DMS 273 (cell line): ENCODE data around the gene DCK.
"Not testable (repeated sequence)": the region's sequence is repeated elsewhere in the genome, so short reads cannot be mapped to it uniquely, and the experiment has no call there.

Source experiments
- DNase-seq: peaks from one replicate; lab custom pipeline; 2025; ENCODE audit not compliant: unreplicated experiment; lab: John Stamatoyannopoulos, UW

DCK gene

DNA sequence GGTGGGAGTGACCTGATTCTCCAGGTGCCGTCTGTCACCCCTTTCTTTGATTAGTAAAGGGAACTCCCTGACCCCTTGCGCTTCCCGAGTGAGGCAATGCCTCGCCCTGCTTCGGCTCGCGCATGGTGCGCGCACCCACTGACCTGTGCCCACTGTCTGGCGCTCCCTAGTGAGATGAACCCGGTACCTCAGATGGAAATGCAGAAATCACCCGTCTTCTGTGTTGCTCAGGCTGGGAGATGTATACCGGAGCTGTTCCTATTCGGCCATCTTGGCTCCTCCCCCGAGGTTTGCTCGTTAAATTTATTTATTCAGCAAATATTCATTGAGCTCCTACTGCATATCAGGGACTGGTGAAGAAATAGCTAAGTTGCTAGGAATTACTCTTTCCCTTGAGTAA, 66.1 kb downstream of the DCK start:
- DNase-seq: not testable (repeated sequence)

DNA sequence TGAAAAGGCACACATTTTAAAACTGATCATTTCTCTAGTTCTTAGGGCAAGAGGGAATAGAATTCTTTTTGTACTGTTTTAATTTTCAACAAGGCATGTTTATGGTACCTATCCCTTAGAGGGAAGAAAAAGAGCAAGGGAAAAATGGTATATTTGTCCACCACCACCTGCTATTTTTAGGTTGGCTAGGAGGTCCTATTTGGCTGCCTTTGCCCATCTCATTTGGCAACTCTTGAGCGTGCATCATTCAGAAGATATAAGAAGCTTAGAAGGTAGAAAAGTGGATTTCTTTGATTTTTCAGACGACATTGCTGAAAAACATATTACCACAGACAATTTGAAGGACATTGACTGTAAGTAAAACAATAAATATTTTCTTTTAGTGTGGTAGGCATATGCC, 69.0 kb downstream of the DCK start:
- DNase-seq: no peak

DNA sequence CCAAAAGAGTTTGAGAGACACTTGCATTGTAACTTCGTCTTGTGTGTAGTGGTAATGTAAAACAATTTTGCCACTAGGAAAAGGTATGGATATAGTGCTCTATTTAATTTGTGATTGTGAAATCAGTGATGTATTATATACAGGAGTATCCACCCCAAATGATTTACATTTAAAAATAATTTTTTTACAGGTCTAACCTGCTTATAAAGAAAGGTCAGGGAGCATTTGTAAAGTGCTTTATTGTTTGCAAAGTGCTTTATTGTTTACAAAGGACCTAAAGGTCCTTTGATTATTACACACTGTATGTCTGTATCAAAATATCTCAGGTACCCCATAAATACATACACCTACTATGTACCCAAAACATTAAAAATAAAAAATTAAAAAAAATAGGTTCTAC, 70.3 kb downstream of the DCK start:
- no peak for DNase-seq

DNA sequence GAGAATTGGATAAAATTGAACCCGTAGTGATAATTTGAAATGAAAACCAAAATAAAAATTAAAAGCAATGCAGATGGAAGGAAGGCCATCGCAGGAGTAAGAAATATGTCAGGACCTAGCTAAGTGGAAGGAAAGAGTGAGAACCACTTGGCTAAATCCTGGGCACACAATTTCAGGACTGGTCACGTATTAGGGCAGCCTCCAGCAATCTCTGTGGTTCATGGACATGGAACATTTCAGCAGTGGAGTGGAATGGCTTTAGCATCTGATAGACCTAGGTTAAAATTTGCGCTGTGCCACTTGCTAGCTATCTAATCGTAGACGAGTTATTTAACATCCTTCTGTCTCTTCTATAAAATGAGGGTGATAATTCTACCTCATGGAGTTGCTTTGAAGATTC, 71.1 kb downstream of the DCK start:
- DNase-seq: no peak

DNA sequence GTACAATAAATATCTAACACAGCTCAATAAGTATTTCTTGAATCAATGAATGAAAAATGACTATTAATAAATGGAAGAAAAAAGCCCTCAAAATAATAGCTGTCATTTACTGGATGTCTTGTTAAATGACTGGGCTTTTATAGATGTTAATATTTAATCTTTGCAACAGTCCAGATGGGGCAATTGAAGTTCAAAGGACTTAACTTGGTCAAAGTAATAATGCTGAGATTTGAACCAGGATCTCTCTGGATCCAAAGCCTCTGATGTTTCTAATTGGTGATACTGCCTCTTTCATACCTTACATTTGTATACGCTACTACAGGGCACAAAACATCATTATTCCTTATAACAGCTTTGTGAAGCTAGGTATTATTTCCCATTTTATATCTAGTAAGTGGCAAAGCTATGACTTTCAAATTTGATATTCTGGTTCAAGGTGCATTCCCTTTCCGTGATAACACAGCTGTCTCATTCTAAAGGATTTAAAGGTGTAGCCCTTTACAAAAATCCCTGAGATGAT, 72.6 kb downstream of the DCK start:
- DNase-seq: no peak

DNA sequence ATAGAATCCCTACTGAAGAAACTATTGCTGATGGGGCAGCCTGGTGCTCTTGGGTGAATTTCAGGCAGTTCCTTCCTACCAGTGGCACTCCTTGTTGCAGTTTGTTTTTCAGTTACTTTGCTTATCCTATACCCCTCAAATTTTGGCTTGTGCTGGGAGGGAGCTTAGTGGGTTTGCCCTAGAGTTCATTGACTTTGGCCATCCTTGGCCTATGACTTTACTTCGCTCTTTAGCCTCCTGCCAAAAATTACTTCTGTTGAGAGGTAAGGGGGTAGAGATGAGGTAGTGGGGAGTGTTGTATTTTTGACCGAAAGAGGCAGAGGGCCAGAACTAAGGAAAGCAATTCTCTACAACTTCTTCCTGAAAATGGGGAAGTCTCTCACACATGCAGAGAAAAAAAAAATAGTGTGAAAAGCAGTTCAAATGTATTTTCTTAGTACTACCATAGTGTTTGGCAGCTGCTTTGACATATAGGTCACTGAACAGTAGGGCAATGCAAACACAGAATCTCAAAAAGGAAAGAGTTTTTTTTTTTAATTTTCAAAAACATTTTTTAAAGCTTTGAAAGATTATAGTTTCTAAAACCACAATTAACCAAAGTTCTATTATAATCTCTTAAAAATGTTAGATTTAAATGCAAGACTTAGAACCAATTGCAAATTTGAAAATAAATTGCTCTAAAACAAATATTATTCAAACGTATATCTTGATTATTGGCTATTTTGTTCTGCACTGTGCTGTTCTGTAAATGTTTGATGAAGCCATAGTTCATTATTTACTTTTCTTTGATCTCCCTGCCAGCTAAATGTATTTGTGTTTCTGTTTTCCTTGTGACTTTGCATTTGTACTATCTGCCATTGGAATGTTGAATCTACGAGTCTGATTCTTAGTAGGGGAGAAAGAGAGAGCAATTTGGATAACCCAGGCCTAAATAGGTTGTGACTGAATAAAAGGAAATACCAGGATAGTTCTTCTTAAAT, 73.6 kb downstream of the DCK start:
- DNase-seq: no peak

DNA sequence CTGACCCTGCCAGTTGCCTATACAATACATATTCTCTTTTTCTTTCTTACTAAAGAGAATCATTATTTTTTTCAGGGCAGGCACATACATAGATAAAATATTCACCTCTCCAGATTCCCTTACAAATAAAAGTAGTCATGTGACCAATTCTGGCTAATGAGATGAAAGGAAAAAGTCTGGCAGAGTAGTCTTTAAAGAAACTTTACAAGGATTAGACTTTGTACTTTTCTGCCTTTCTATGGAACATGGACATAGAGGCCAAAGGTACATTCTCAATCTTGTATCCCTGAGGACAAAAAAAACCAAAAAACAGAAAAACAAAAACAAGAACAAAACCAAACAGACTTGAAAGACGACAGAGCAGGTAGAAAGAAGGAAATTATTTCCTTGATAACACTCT, 75.6 kb downstream of the DCK start:
- no peak for DNase-seq

DNA sequence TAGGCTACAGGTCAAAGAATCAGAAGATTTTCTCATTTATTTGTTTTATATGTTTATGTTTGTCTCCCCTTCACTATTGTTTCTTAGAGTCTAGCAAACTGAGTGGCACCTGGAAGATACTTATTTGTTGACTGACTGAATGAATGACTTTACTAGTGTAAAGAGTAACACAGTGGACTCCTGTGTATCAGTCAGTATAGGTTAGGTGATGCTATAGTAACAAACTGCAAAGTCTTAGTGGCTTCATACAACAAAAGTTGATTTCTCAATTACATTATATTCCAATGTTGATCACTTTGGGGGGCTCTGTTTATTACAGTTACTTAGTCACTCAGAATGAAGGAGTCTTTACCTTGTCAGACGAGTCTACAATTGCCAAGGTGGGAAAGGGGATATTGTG, 76.6 kb downstream of the DCK start:
- no peak for DNase-seq

DNA sequence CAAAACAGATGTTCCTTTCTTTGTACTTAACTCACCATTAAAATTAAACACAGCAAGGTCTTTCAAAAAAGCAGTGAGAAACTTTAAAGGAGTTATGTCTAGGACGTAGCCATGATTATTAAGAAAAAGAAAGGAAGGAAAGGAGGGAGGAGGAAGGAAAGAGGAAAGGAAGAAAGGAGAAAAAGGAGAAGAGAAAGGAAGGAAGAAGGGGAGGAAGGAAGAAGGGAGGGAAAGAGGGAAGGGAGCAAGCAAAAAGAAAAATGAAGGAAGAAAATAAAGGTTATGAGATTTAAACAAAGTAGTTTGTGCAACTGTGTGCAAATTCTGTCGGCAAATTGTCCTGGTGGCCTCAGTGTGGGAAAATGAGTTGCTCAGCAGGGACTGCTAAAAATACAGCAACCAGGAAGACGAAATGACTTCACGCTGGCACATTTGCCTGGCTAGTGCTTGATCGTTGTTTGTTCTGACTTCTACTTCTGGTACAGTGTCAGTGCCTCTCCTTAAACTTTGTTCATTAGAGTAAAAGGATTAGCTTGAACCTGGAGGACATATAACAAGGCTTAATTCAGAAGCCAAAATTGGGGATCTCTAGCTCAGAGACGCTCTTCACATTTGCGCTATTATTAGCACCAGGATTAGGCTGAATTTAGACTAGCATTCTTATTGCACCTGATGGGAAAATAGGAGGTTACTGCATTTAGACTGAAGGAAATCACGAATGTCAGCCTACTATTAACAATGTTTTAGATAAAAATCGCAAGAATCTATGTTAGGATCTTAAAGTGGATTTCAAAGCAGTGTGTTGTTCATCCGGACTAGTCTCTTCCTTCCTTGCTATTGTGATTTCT, 81.2 kb downstream of the DCK start:
- DNase-seq: no peak
